ENCODE data around the gene NDOR1. TPM values are rescaled to one million over a fixed set of nuclear protein-coding genes. Genes with fewer than 3 reads are reported as not detected.
A peak's percentile ranks its signal among the peaks of the same experiment; 100 is the strongest.

NDOR1 gene
- total RNA-seq, 4 donors from 2014 or later = 6.5 to 12.3 (median 8.0) TPM

DNA sequence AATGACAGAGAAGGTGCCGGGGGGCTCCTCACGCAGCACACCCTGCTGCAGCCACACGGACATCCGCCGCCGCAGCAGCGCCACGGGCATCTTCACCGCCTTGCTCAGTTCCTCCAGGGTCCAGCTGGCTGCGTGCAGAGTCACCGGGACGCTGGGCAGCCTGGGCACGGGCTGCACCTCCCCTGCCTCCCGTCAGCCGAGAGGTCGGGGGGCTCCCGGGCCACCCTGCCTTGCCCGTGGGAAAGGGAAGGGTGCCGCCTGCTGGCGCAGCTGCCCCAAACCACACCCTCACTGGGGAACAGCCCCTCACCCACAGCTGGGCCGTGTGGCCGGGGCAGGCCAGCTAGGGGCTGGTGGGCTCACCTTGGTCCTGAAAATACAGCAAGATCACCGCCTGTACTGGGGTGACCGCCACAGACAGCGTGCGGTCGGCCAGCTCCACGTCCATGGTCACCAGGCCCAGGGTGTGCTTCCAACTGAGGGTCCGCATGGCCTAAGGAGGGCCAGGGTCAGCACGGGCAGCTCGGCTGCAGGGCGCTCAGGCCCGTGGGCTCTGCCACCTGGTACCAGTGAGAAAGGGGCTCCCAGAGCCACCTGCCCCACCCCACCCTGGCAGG is 30.0 kb upstream of the NDOR1 start:
- Histone ChIP-seq H3K4me1 (peaks cover 0 to 8% (median 3%) of the 10 kb centered on the region in 4 donors), H3K27me3 (peaks cover 0 to 38% (median 3%) of the 10 kb centered on the region in 4 donors), H3K36me3 (peaks cover 11 to 37% (median 30%) of the 10 kb centered on the region in 4 donors), H3K4me3 (no peak overlapping the region), H3K9me3 (no peaks in the 10 kb centered on the region), H3K27ac (replicated peaks in 1 of 4) (no peak overlapping the region)
- no peak for TF ChIP-seq EP300 (IDR thresholded peaks at IDR 0.05)
- TF ChIP-seq POLR2AphosphoS5 (IDR thresholded peaks at IDR 0.05) = peak in 1 of 2 donors; percentile 11
- intact Hi-C loops (cut with DNase I) = no loop called here
- no peak for DNase-seq (ENCODE audit: extremely low spot score)
- WGBS = 22% methylated on average over 15 of the region's 33 CpGs

DNA sequence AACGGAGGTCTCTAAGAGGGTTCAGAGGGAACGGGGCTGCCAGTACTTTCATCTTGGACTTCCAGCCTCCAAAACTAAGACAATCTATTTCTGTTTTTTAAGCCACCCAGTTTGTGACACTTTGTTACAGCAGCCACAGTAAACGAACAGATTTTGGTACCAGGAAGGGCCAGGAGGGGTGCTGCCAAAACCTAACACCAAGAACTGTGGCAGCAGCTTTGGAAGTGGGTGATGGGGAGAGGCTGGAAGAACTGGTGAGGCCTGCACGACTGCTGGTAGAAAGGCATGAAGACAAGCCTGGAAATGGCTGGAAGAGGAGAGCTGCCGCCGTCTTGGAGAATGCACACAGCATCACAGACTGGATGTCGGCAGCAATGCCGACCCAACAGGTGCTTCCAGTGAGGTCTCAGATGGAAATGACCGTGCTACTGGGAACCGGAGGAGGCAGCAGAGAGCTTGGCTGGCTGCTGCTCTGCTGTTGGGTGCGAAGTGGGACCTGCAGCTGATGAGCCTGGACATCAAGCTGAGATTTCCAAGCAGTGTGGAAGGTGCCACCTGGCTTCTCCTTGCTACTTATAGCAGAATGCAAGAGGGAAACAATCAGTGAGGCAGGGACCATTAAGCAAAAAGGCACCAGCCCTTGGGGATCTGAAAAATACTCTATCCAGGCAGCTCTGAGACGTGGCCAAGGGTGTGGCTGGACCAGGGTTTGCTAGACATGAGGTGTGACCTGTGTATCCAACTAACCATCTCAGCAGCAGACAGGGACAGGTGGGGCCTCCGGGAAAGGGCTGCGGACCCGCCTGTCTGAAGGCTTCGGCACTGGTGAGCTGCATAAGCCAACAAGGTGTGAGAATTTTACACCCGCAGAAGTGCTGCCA is 29.0 kb upstream of the NDOR1 start:
- peaks cover 0 to 8% (median 3%) of the 10 kb centered on the region in 4 donors for H3K4me1 ChIP-seq
- no peak overlapping the region for H3K27ac ChIP-seq (replicated peaks in 1 of 4)
- no peaks in the 10 kb centered on the region for H3K9me3 ChIP-seq
- TF ChIP-seq, protein P1, sequence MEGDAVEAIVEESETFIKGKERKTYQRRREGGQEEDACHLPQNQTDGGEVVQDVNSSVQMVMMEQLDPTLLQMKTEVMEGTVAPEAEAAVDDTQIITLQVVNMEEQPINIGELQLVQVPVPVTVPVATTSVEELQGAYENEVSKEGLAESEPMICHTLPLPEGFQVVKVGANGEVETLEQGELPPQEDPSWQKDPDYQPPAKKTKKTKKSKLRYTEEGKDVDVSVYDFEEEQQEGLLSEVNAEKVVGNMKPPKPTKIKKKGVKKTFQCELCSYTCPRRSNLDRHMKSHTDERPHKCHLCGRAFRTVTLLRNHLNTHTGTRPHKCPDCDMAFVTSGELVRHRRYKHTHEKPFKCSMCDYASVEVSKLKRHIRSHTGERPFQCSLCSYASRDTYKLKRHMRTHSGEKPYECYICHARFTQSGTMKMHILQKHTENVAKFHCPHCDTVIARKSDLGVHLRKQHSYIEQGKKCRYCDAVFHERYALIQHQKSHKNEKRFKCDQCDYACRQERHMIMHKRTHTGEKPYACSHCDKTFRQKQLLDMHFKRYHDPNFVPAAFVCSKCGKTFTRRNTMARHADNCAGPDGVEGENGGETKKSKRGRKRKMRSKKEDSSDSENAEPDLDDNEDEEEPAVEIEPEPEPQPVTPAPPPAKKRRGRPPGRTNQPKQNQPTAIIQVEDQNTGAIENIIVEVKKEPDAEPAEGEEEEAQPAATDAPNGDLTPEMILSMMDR (IDR thresholded peaks at IDR 0.05) = peak in 2 of 3 experiments; percentile 6 to 47
- no peak for TF ChIP-seq POLR2AphosphoS5 (IDR thresholded peaks at IDR 0.05)
- peaks cover 20 to 48% (median 41%) of the 10 kb centered on the region in 4 donors for H3K36me3 ChIP-seq
- intact Hi-C loops (cut with DNase I) = no loop called here
- DNase-seq (ENCODE audit: extremely low spot score) = no peak
- WGBS = 50% methylated on average over 12 of the region's 17 CpGs
- H3K4me3 ChIP-seq = no peak overlapping the region
- peaks cover 0 to 27% (median 0%) of the 10 kb centered on the region in 4 donors for H3K27me3 ChIP-seq

DNA sequence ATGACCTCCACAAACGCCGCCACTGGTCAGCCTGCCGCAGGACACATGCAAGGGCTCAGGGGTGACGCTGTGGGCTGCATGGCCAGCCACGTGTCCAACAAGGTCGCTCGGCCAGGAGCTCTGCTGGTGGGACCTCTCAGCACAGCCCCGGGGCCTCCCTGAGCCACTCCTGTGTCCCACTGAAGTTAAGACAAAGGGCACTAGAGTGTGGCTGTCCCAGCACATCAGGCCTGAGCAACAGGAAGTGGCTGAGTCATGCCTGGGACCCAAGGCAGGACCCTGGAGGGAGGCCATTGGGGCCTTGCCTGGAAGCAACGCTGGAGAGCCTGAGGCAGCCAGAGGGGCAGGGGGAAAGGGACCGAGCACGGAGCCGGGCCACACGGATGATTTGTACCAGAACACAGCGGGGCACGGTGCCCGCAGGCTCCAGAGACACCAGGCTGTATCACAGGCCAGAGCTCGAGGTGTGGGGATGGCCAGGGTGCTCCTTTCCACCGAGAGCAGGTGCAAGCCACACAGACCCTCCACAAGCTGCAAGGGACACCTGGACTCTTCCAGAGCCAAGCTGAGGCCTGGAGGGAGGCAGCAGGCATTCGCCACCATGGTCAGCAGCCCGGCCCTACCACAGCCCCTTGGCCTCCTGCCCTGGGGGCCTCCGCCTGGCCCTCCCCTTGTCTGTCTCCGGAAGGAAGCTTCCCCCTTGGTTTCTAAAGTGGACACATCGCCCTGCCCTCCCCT is 27.1 kb upstream of the NDOR1 start:
- H3K4me3 ChIP-seq = no peak overlapping the region
- H3K27me3 ChIP-seq = peaks cover 0 to 8% (median 0%) of the 10 kb centered on the region in 4 donors
- H3K36me3 ChIP-seq = peaks cover 37 to 66% (median 59%) of the 10 kb centered on the region in 4 donors
- H3K9me3 ChIP-seq = no peaks in the 10 kb centered on the region
- TF ChIP-seq POLR2AphosphoS5 (IDR thresholded peaks at IDR 0.05) (no peak), POLR2A (IDR thresholded peaks at IDR 0.05; ENCODE audit: low read depth) (no peak), EP300 (IDR thresholded peaks at IDR 0.05) (no peak)
- TF ChIP-seq, protein P1 (IDR thresholded peaks at IDR 0.05) = no peak
- peaks cover 0 to 8% (median 3%) of the 10 kb centered on the region in 4 donors for H3K4me1 ChIP-seq
- intact Hi-C loops (cut with DNase I) = no loop called here
- WGBS = 85% methylated on average over 19 of the region's 23 CpGs
- H3K27ac ChIP-seq (replicated peaks in 1 of 4) = no peak overlapping the region
- DNase-seq (ENCODE audit: extremely low spot score) = no peak

DNA sequence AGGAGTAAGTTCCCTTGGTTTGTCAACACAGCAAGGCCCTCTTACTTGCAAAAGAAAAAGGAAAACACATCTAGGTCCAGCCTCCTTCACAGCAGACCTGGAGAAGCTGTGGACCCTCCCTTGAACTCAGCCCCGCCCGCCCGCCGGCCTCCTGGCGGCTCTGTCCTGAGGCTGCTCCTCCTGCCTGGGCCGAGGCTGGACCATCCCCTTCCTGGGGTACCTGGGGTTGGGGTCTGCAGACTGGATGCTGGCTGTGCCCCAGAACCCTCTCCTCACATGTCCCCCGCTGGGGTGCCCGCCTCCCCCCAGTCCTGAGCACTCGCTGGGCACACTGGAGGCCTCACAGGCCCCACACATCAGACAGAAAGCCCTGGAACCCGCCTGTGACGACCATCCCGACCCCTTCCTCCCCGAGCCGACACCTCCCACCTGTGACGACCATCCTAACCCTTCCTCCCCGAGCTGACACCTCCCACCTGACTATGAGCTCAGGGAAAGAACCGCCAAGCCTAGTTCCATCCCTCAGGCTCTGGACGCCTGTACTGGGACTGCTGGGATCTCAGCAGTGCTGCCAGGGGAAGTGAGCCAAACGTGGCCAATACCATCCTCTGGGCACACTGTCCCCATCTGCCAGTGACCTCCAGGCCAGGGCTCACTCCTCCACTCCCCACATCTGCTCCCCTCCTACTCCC is 26.4 kb upstream of the NDOR1 start:
- H3K4me1 ChIP-seq = peaks cover 0 to 8% (median 3%) of the 10 kb centered on the region in 4 donors
- no peak for DNase-seq (ENCODE audit: extremely low spot score)
- peaks cover 0 to 1% (median 0%) of the 10 kb centered on the region in 4 donors for H3K27me3 ChIP-seq
- TF ChIP-seq EP300 (IDR thresholded peaks at IDR 0.05) = no peak
- no peak for TF ChIP-seq POLR2AphosphoS5 (IDR thresholded peaks at IDR 0.05)
- no peak for TF ChIP-seq POLR2A (IDR thresholded peaks at IDR 0.05; ENCODE audit: low read depth)
- TF ChIP-seq, protein P1 (IDR thresholded peaks at IDR 0.05) = no peak
- no peaks in the 10 kb centered on the region for H3K9me3 ChIP-seq
- 87% methylated on average over 15 of the region's 19 CpGs for WGBS
- intact Hi-C loops (cut with DNase I) = no loop called here
- no peak overlapping the region for H3K4me3 ChIP-seq
- H3K36me3 ChIP-seq = peaks cover 44 to 73% (median 66%) of the 10 kb centered on the region in 4 donors
- no peak overlapping the region for H3K27ac ChIP-seq (replicated peaks in 1 of 4)

Measured in esophagus muscularis mucosa (tissue), 4 donors.